ENCODE measurements around the gene PLB1. TPM values are rescaled to one million over a fixed set of nuclear protein-coding genes. Genes with fewer than 3 reads are reported as not detected.

Gene PLB1
- total and polyA plus RNA-seq, 2 experiments from 2014 or later: 19.2 to 19.7 TPM

- Histone ChIP-seq H4K20me1 (ENCODE audit: insufficient read depth, poor library complexity, severe bottlenecking) (no peaks in the 10 kb centered on the region), H3K79me2 (no peaks in the 10 kb centered on the region), H3K4me1 (ENCODE audit: insufficient read depth) (peaks cover 52% of the 10 kb centered on the region), H2AFZ (no peak overlapping the region), H3K36me3 (replicated peaks; ENCODE audit: insufficient read depth, low read depth) (no peaks in the 10 kb centered on the region), H3K4me3 (no peak overlapping the region), H3K27ac (peak overlapping the region; percentile 96), H3K27me3 (no peaks in the 10 kb centered on the region), H3K4me2 (peak overlapping the region; percentile 36), H3K9me3 (ENCODE audit: low read depth) (no peaks in the 10 kb centered on the region), H3K9me2 (replicated peaks; ENCODE audit: insufficient read depth) (no peaks in the 10 kb centered on the region)
- TF ChIP-seq CTCF (IDR thresholded peaks at IDR 0.05; ENCODE audit: poor library complexity): no peak
- TF ChIP-seq EZH2phosphoT487 (IDR thresholded peaks at IDR 0.05; ENCODE audit: low read depth, severe bottlenecking, unreplicated experiment): no peak
- no peak for TF ChIP-seq EZH2 (IDR thresholded peaks at IDR 0.05; ENCODE audit: borderline replicate concordance)
- DNase-seq (ENCODE audit: low spot score): peak; percentile 63
- 64% methylated on average over 18 of the region's 18 CpGs for WGBS (ENCODE audit: low lambda C conversion rate, missing lambda C conversion rate)
Measured at GRCh38 chr2:28544922-28545589, 49.2 kb downstream of the PLB1 start.

- Histone ChIP-seq H3K4me1 (ENCODE audit: insufficient read depth) (peaks cover 52% of the 10 kb centered on the region), H3K27me3 (no peaks in the 10 kb centered on the region), H3K36me3 (replicated peaks; ENCODE audit: insufficient read depth, low read depth) (no peaks in the 10 kb centered on the region), H3K4me3 (no peak overlapping the region), H4K20me1 (ENCODE audit: insufficient read depth, poor library complexity, severe bottlenecking) (no peaks in the 10 kb centered on the region), H3K4me2 (no peak overlapping the region), H3K9me3 (ENCODE audit: low read depth) (no peaks in the 10 kb centered on the region), H3K9me2 (replicated peaks; ENCODE audit: insufficient read depth) (no peaks in the 10 kb centered on the region), H3K27ac (peak overlapping the region; percentile 96), H2AFZ (no peak overlapping the region), H3K79me2 (no peaks in the 10 kb centered on the region)
- TF ChIP-seq EZH2phosphoT487 (IDR thresholded peaks at IDR 0.05; ENCODE audit: low read depth, severe bottlenecking, unreplicated experiment): no peak
- TF ChIP-seq EZH2 (IDR thresholded peaks at IDR 0.05; ENCODE audit: borderline replicate concordance): no peak
- TF ChIP-seq CTCF (IDR thresholded peaks at IDR 0.05; ENCODE audit: poor library complexity): no peak
- DNase-seq (ENCODE audit: low spot score): no peak
- WGBS (ENCODE audit: low lambda C conversion rate, missing lambda C conversion rate): 89% methylated on average over 9 of the region's 9 CpGs
Measured at GRCh38 chr2:28545590-28546200, 49.8 kb downstream of the PLB1 start.

- H3K9me2 ChIP-seq (replicated peaks; ENCODE audit: insufficient read depth): no peaks in the 10 kb centered on the region
- H2AFZ ChIP-seq: no peak overlapping the region
- no peak for DNase-seq (ENCODE audit: low spot score)
- TF ChIP-seq CTCF (IDR thresholded peaks at IDR 0.05; ENCODE audit: poor library complexity) (no peak), EZH2phosphoT487 (IDR thresholded peaks at IDR 0.05; ENCODE audit: low read depth, severe bottlenecking, unreplicated experiment) (no peak), EZH2 (IDR thresholded peaks at IDR 0.05; ENCODE audit: borderline replicate concordance) (no peak)
- WGBS (ENCODE audit: low lambda C conversion rate, missing lambda C conversion rate): 49% methylated on average over 7 of the region's 7 CpGs
- H3K36me3 ChIP-seq (replicated peaks; ENCODE audit: insufficient read depth, low read depth): no peaks in the 10 kb centered on the region
- peak overlapping the region; percentile 96 for H3K27ac ChIP-seq
- H3K4me2 ChIP-seq: no peak overlapping the region
- no peaks in the 10 kb centered on the region for H3K27me3 ChIP-seq
- H3K4me3 ChIP-seq: no peak overlapping the region
- peaks cover 52% of the 10 kb centered on the region for H3K4me1 ChIP-seq (ENCODE audit: insufficient read depth)
- no peaks in the 10 kb centered on the region for H3K79me2 ChIP-seq
- H4K20me1 ChIP-seq (ENCODE audit: insufficient read depth, poor library complexity, severe bottlenecking): no peaks in the 10 kb centered on the region
- no peaks in the 10 kb centered on the region for H3K9me3 ChIP-seq (ENCODE audit: low read depth)
Measured at GRCh38 chr2:28546242-28546641, 50.4 kb downstream of the PLB1 start.
